DMS153 treated with DMSO at 0.1 percent for 48 hours (cell line): ENCODE results near the gene PCSK5.

Experiments
- DNase-seq: peaks from one replicate; lab custom pipeline; 2025; ENCODE audit not compliant: unreplicated experiment; lab: John Stamatoyannopoulos, UW

The PCSK5 gene

DNA sequence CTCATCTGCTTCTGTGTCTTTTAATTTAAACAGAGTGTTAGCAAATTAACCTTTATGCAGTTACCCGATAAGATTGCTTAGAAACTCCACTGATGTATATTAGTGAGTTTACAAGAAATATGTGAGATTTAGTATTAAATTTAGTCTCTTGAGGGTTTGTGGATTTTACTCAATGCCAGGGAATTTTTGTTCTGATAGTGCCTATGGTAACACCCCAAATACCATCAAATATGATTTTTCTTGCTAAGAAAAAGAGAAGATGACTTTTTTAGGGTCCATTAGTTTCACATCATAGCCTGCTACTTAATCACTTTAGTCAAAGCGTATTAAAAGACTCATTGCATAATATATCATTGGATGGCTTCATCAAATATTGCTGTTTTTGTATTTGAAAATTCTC lies 224.9 kb downstream of the PCSK5 start:
- DNase-seq: no peak

GRCh38 chr9:76115982-76116646 lies 225.6 kb downstream of the PCSK5 start:
- DNase-seq: no peak

GRCh38 chr9:76116913-76117312 lies 226.4 kb downstream of the PCSK5 start:
- no peak for DNase-seq

DNA sequence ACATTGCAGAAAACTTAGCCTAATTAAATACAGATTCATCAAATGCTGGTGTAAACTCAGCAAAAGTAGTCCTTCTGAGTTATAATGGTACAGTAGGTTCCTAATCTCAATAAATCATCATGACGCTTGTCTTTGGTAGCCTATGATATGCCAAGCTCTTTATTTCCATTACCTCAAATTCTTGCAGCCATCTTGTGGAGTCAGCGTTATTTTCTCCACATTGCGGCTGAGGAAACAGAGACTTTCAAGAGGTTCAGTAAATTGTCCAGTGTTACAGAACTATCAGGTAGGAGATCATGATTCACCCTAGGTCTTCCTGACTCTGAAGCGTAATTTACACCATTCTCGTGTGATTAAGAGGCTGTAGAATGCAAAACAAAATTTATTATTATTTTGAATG lies 237.2 kb downstream of the PCSK5 start:
- no peak for DNase-seq

DNA sequence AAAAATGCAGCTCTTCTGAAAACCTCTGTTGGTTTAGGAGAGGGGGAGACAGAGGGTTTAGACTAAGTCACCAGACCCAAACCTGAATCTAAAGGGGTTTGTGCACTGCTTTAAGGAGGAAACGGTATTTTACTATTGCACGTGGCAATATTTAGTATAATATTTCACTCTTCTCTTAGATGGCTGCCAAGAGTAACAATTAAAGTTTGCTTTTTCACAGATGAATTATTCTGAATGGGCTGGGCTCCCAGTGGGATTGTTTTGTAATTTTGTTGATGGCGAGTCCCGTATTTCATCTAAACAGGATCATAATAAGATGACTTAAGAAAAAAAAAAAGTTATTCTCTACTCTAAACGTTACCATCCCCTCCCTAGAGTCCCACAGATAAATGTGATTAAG lies 245.4 kb downstream of the PCSK5 start:
- DNase-seq: no peak

DNA sequence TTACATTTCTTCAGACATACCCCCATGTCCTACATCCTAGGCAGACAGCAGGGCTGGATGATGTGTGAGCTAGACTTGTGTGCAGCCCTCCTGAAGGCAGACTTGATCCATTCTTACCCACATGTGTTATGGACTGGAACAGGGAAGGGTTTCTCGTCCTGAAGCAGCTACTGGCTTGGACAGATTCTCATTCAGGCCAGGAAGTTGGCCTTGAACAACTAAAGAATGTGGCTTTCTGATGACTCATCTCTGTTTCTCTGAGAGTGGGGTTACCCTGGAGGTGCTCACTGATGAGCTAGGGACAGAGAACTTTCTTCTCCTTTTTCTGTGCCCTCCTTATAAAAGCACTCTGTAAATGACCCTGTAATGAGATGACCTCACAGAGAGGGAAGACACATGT lies 246.5 kb downstream of the PCSK5 start:
- no peak for DNase-seq

GRCh38 chr9:76137931-76138330 lies 247.5 kb downstream of the PCSK5 start:
- no peak for DNase-seq

DNA sequence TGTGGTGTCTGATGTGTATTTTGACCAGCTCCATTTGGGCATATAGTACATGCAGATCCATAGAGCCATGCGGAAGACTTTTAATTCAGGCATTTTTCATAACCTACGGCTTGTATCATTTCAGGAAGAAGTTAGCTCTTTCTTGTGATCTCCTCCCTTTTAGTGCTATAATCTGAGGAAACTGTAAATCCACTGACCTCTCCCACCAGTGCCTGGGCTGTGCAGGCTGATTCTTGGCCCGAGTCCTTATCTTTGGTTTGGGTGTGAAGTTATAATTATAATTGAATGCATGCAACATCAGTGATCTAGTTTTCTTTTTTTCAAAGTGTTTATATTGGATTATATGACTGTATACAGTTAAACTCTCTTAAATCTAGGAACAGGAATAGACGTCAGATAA lies 247.9 kb downstream of the PCSK5 start:
- DNase-seq: no peak

DNA sequence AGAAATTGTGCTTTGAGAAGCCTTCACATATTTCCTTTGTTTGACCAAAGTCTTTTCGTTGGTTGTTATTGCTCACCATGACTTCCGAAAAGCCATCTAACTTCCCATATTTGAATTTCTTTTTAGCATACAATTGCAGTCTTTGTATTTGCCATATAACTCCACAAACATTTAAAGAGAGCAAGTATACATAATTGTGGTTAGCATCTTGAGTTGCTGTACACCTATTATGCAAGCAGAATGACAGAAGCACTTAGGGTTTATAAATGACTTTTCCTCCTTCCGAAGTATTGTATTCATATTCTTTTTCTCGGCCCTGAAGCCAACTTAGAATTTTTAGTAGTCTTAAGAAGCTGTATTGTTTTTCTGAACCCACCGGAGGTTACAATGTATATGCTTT lies 253.4 kb downstream of the PCSK5 start:
- no peak for DNase-seq

DNA sequence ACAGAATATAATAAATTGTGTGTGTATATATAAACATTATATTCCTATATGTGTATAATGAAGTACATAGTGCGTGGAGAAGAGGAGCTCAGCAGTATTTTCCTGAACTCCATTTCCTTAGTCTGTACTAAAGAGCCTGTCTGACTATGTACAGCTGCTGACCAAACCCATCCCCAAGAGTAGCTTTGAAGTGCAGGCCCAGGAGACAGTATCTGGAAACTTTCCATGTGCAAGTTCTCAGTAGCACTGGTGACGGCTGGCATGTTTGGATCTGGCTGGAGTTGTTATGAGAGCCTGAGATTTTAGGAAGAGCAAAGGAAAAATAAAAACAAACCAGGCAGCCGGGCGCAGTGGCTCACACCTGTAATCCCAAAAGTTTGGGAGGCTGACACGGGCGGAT lies 259.5 kb downstream of the PCSK5 start:
- DNase-seq: no peak

GRCh38 chr9:76151267-76151666 lies 260.8 kb downstream of the PCSK5 start:
- no peak for DNase-seq

GRCh38 chr9:76153339-76153738 lies 262.9 kb downstream of the PCSK5 start:
- DNase-seq: no peak

DNA sequence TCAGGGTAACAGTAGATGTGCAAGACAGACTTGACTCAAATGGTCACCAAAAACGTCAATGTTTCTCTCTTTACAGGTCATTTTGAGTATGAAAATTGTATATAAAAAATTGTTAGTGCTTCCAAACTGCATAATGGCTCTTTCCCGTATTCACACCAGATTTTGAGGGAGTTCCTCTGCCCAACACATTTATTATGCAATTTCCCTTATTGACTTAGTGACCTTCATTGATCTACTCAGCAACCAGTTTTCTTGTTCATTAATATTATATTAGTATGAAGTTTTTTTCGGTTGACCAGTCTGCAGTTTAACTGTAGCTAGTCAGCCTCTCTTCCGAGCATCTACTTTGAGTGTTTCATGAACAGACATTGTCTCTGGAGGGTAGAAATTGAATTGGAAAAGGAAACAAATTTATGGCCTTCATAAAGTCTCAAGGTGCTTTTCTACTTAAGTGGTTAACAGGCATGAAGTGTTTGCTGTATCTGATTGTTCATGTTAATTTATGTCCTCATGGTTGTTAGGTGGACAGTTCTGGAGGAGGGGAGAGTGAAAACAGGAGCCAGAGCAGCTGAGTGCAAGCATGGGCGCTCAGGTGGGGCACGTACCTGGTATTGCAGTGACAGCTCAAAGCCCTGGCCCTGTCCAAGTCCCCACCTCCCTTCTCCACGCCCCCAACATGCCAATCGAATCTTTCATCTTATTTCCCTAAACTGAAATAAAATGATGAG lies 263.6 kb downstream of the PCSK5 start:
- peak; percentile 1 for DNase-seq

DNA sequence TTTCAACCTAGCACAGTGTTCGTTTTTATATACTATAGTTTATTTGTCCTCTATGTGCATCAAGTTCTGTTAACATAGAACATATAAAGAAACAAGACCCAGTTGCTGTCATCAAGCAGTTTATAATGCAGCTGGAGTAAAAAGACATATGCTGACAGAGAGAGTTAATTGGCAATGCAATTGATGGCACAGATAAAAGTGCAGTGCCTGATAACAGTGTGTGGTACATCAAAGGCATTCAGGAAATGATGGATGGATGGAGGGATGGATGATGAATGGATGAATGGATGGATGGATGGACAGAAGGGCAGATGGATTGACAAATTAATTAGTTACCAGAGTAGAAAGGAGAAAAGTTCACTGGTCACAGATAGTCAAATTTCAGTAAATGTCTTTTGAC lies 264.9 kb downstream of the PCSK5 start:
- DNase-seq: no peak

GRCh38 chr9:76158713-76159112 lies 268.2 kb downstream of the PCSK5 start:
- no peak for DNase-seq

GRCh38 chr9:76159293-76159926 lies 268.9 kb downstream of the PCSK5 start:
- DNase-seq: no peak

DNA sequence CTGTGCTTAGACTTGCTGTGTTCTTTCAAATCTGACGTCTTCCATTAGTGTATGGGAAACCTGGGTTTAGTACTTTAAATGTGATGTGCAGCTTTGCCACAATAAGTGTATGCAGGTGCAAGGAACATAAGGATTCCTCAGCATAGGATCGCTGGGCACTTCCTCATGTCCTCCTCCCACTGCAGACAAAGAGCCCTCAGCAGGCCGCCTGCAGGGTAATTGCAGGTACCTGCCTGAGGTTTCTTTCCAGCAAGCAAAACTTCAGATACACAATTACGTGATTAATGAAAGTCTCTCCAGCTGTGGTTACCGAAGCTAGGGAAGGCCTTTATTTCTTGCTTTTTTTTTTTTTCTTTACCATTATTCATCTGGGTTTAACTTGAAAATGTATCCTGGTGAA lies 270.6 kb downstream of the PCSK5 start:
- DNase-seq: no peak

DNA sequence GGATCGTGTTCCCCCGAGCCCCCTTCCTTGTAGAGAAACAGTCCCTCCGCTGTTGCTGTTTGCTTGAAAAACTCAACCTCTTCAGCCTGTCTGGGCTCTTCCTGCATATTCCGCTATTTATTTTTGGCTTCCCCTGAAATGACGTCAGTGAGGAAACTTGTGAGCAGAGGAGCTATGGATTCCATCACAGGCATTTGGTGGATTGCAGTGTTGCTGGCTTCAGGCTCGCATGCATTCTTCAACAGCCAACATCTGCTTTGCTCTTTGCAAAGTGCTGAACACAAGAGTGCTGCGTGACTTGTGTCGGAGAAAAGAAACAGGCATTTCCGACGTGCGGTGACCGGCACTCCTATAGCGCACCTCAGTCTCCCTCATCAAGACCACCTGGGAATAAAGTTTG lies 271.1 kb downstream of the PCSK5 start:
- DNase-seq: no peak

- DNase-seq: no peak
Observed at GRCh38 chr9:76162086-76162730, 271.7 kb downstream of the PCSK5 start.

DNA sequence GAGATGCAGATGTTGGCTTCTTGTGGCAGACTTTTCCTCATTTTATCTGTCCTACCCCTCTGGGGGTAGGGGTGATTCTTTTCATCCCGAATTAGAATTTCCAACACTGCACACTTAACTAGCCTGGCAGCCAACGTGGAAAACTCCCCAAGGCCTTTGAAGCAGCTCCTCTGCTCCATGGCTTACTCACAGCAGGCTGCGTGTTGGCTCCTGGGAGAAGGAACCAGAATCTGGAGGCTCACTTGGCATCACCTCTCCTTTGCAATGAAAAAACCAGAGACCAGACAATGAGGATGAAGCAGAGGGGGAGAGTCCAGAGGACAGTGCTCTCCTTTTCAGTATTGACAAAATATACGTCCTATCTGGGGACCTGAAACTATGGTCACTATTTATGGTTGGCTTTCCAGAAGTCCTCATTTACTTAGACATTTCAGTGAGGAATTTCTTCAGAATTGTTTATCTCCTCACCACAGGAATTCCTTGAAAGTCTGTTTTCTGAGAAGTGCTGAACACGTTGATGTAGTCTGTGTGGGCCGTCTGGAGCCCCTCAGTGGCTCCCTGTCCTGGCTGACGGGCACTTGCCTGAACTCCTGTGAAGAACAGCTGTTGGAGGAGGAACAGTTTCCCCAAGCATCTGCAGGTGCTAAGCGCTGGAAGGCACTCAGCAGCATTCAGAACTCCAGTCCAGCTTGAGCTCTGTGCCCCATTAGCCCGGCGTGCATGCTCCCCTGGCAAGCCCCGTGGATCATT lies 272.5 kb downstream of the PCSK5 start:
- no peak for DNase-seq

- DNase-seq: no peak
Observed at GRCh38 chr9:76166526-76166925, 276.1 kb downstream of the PCSK5 start.
